ENCODE data around the gene TSBP1. TPM values are rescaled to one million over a fixed set of nuclear protein-coding genes. Genes with fewer than 3 reads are reported as not detected.

The TSBP1 gene
- total RNA-seq, 1 experiment from 2014 or later = not detected

GRCh38 chr6:32405656-32406055, 34.0 kb upstream of the TSBP1 start:
- H3K4me1 ChIP-seq (ENCODE audit: control insufficient read depth, insufficient read depth, low read length) = peaks cover 4% of the 10 kb centered on the region; the same call in 1 of the 2 replicates
- no peak overlapping the region for H3K27ac ChIP-seq (ENCODE audit: low read length)
- DNase-seq (ENCODE audit: low read depth, low spot score) (no peak), ATAC-seq (no peak)
- H3K27me3 ChIP-seq (ENCODE audit: control insufficient read depth, insufficient read depth, low read length) = peaks cover 48% of the 10 kb centered on the region
- POLR2A ChIA-PET = no interaction called here
- intact Hi-C loops (cut with micrococcal nuclease; ENCODE audit: unreplicated experiment) (no loop called here), in situ Hi-C loops (cut with HindIII; ENCODE audit: low pct_unique_long_range_greater_than_20kb, low sequenced_read_pairs) (no loop called here)
- no peak for TF ChIP-seq SIN3A (IDR thresholded peaks at IDR 0.05; ENCODE audit: borderline replicate concordance, insufficient read depth, low read depth, low read length)
- TF ChIP-seq TCF7L2 (IDR thresholded peaks at IDR 0.05; ENCODE audit: low read depth, low read length) = no peak
- TF ChIP-seq, protein P1, sequence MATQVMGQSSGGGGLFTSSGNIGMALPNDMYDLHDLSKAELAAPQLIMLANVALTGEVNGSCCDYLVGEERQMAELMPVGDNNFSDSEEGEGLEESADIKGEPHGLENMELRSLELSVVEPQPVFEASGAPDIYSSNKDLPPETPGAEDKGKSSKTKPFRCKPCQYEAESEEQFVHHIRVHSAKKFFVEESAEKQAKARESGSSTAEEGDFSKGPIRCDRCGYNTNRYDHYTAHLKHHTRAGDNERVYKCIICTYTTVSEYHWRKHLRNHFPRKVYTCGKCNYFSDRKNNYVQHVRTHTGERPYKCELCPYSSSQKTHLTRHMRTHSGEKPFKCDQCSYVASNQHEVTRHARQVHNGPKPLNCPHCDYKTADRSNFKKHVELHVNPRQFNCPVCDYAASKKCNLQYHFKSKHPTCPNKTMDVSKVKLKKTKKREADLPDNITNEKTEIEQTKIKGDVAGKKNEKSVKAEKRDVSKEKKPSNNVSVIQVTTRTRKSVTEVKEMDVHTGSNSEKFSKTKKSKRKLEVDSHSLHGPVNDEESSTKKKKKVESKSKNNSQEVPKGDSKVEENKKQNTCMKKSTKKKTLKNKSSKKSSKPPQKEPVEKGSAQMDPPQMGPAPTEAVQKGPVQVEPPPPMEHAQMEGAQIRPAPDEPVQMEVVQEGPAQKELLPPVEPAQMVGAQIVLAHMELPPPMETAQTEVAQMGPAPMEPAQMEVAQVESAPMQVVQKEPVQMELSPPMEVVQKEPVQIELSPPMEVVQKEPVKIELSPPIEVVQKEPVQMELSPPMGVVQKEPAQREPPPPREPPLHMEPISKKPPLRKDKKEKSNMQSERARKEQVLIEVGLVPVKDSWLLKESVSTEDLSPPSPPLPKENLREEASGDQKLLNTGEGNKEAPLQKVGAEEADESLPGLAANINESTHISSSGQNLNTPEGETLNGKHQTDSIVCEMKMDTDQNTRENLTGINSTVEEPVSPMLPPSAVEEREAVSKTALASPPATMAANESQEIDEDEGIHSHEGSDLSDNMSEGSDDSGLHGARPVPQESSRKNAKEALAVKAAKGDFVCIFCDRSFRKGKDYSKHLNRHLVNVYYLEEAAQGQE (IDR thresholded peaks at IDR 0.05; ENCODE audit: insufficient read depth in 1 of 2, low read depth in 2 of 2, low read length in 1 of 2) = no peak
- no peak for TF ChIP-seq CTCF (IDR thresholded peaks at IDR 0.05)
- TF ChIP-seq POLR2AphosphoS5 (IDR thresholded peaks at IDR 0.05; ENCODE audit: low read depth, low read length) = no peak
- H3K36me3 ChIP-seq (ENCODE audit: control insufficient read depth, insufficient read depth, low read length) = no peaks in the 10 kb centered on the region
- H3K9me3 ChIP-seq (ENCODE audit: control insufficient read depth, insufficient read depth, low read depth, low read length) = no peaks in the 10 kb centered on the region
- H3K4me3 ChIP-seq (ENCODE audit: low read depth in 2 of 2, low read length in 2 of 2) = no peak overlapping the region
- CTCF ChIA-PET = interaction anchor here (0.7 kb wide), 1 partner anchor 11 kb away, joined by 3 read pairs; no protein-coding TSS in a partner anchor
- BruUV-seq (replicated peaks) = no TSS peak

- ChIA-PET CTCF (interaction anchor here (1.1 kb wide), 1 partner anchor 11 kb away, joined by 4 read pairs; no protein-coding TSS in a partner anchor), POLR2A (no interaction called here)
- Histone ChIP-seq H3K36me3 (ENCODE audit: control insufficient read depth, insufficient read depth, low read length) (no peaks in the 10 kb centered on the region), H3K27me3 (ENCODE audit: control insufficient read depth, insufficient read depth, low read length) (peaks cover 34% of the 10 kb centered on the region), H3K9me3 (ENCODE audit: control insufficient read depth, insufficient read depth, low read depth, low read length) (no peaks in the 10 kb centered on the region), H3K27ac (ENCODE audit: low read length) (no peak overlapping the region), H3K4me3 (ENCODE audit: low read depth in 2 of 2, low read length in 2 of 2) (no peak overlapping the region), H3K4me1 (ENCODE audit: control insufficient read depth, insufficient read depth, low read length) (peaks cover 4% of the 10 kb centered on the region; the same call in 1 of the 2 replicates)
- DNase-seq (ENCODE audit: low read depth, low spot score) (no peak), ATAC-seq (no peak)
- intact Hi-C loops (cut with micrococcal nuclease; ENCODE audit: unreplicated experiment) = no loop called here
- TF ChIP-seq, protein P1 (IDR thresholded peaks at IDR 0.05; ENCODE audit: insufficient read depth in 1 of 2, low read depth in 2 of 2, low read length in 1 of 2) = no peak
- TF ChIP-seq CTCF (IDR thresholded peaks at IDR 0.05) (no peak), POLR2AphosphoS5 (IDR thresholded peaks at IDR 0.05; ENCODE audit: low read depth, low read length) (no peak), SIN3A (IDR thresholded peaks at IDR 0.05; ENCODE audit: borderline replicate concordance, insufficient read depth, low read depth, low read length) (no peak), TCF7L2 (IDR thresholded peaks at IDR 0.05; ENCODE audit: low read depth, low read length) (no peak)
- in situ Hi-C loops (cut with HindIII; ENCODE audit: low pct_unique_long_range_greater_than_20kb, low sequenced_read_pairs) = no loop called here
- no TSS peak for BruUV-seq (replicated peaks)
Observed at GRCh38 chr6:32402812-32403211, 31.1 kb upstream of the TSBP1 start.

Data from Panc1 (cell line).